ENCODE results near the gene ZNF318.
"Not testable (repeated sequence)": the region's sequence is repeated elsewhere in the genome, so short reads cannot be mapped to it uniquely, and the experiment has no call there.

ZNF318 gene

DNA sequence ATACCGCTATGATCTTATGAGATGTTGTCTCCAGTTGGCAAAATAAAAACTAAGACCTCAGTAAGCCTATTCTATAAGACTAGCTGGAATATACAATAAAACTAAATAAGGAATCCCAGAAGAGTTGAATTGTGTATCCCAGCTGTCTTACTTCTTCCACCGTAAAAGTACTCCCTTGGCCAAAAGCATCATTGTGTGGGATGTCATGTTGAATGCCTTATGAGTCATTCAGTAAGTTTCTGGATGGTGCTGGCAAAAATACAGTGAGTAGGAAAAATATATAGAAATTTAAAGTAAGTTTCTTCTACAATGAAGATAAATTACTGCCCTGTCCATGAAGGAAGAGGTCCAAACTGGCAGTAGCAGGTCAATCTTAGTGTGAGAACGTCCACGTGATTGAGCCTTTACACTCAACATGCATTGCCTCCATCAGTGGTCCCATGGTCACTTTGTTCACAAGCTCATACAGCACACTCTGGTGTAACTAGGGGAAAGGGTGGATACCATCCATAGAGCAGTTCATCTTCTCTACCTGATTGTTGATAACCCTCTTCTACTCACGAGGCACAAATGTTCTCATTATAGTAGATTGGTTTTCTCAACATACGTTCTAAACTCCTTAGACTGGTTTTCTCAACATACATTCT is 13.7 kb upstream of the ZNF318 start:
- DNase-seq (ENCODE audit: low spot score): no peak

- not testable (repeated sequence) for DNase-seq (ENCODE audit: low spot score)
These were observed 11.4 kb upstream of the ZNF318 start for GRCh38 chr6:43380858-43381257.

- no peak for DNase-seq (ENCODE audit: low spot score)
These were observed 9.2 kb upstream of the ZNF318 start for GRCh38 chr6:43378631-43379030.

DNA sequence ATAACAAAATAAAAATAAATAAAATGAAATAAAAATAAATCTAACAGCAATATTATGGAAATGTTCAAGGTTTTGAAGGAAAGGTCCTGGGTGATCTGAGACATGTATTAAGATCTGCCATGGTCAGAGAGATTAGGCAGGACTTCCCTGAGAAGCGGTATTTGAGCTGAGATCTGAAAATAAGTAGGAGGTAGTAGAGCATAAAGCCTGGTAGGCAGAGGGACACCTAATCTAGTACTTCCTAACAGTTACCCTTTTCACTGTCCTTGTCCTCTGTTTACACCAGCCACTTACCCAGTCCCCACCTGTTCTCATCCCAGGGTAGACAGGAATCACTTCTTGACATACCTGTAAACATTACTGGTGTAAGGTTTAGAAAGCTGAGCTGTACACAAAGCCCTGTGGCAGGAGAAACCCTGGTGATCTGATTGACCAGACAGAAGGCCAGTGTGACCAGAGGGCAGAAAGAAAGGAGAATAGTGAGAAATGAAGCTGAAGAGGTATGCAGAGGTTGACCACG is 8.3 kb upstream of the ZNF318 start:
- DNase-seq (ENCODE audit: low spot score): no peak

GRCh38 chr6:43376551-43376981 is 7.1 kb upstream of the ZNF318 start:
- no peak for DNase-seq (ENCODE audit: low spot score)

- no peak for DNase-seq (ENCODE audit: low spot score)
These were observed 6.2 kb upstream of the ZNF318 start for GRCh38 chr6:43375693-43376092.

GRCh38 chr6:43373252-43373875 is 3.9 kb upstream of the ZNF318 start:
- no peak for DNase-seq (ENCODE audit: low spot score)

DNA sequence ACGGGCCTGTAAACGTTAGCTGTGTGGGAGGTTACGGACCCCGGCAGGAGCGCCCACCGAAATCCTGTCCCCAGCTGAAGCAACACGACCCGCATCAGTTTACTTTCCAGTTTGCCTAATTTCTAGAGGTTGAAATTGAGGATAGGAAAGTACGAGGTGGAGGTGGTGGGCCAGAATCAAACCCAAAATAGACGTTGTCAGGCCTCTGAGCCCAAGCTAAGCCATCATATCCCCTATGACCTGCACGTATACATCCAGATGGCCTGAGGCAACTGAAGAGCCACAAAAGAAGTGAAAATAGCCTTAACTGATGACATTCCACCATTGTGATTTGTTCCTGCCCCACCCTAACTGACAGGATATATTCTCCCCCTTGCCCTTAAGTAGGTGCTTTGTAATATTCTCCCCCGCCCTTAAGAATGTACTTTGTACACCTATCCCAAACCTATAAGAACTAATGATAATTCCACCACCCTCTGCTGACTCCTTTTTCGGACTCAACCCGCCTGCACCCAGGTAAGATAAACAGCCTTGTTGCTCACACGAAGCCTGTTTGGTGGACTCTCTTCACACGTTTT is 645 bp upstream of the ZNF318 start:
- DNase-seq (ENCODE audit: low spot score): not testable (repeated sequence)

DNA sequence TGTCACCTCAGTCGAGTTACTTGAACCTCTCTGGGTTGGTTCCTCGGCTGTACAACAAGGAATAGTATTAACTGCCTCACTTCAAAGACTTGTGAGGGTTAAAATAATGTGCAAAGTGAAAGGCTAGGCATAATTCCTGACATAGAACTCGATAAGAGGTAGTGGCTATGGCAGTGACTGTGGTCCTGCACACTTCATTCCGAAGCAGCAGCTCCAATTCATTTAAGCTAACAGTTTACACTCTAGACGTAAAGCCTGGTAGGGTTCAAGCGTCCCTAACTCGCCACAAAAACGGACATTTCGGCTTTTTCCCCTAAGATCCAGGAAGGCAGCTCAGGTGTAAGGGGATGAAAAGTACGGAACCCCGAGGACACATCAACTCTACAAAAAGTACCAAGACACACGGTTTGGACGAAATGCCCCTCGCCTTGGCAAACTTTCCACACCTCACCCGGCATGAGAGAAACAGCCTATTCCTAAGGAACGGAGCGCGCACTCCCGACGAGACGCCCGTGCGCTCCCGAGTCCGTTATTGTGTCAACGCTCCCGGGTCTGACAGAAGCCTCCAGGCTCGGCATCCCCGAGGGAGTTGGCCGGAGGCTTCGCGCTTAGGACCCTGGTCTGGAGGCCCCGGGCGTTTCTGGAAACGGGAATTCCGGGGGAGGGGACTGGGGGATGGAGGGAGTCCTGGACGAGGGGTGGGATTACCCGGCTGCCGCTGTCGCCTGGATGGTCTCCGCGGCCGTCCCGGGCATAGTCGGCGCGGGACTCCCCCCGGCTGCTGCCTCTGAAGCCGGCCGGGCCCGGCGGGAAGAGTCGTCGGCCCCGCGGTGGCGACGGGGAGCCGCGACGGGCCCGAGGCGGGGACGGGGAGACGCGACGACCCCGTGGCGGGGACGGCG is 937 bp downstream of the ZNF318 start:
- DNase-seq (ENCODE audit: low spot score): peak; percentile 41

- DNase-seq (ENCODE audit: low spot score): peak; percentile 32
These were observed 2.0 kb downstream of the ZNF318 start for GRCh38 chr6:43367245-43367984.

DNA sequence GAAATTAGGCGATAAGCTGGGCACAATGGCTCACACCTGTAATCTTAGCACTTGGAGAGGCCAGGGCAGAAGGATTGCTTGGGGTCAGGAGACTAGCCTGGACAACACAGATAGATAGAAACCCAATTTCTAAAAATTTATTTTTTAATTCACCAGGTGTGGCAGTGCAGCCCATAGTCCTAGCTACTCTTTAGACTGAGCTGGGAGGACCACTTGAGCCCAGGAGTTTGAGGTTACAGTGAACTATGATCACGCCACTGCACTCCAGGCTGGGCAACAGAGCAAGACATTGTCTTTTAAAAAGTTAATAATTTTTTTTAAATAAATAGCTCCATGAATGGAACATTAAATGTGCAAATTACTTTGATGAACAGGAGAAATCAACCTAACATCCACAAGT is 8.2 kb downstream of the ZNF318 start:
- DNase-seq (ENCODE audit: low spot score): no peak

DNA sequence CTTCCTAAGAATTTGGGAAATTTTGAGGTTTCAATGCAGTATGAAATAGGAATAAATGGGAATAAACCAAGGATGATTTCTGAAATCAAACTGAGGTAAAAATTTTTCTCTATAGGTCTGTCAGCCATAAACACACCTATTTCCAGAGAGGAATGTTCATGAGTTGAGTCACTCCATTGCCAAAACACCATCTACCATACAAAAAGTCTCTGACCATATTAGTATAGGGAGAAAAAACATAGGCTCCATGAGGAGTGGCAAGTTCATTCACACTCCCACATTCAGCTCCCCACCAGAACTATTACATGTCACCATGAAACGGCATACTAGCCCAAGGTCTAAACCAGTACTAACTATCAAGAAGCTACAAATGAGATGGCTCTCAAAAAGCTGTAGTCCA is 9.6 kb downstream of the ZNF318 start:
- no peak for DNase-seq (ENCODE audit: low spot score)

- no peak for DNase-seq (ENCODE audit: low spot score)
These were observed 10.1 kb downstream of the ZNF318 start for GRCh38 chr6:43359381-43359780.

DNA sequence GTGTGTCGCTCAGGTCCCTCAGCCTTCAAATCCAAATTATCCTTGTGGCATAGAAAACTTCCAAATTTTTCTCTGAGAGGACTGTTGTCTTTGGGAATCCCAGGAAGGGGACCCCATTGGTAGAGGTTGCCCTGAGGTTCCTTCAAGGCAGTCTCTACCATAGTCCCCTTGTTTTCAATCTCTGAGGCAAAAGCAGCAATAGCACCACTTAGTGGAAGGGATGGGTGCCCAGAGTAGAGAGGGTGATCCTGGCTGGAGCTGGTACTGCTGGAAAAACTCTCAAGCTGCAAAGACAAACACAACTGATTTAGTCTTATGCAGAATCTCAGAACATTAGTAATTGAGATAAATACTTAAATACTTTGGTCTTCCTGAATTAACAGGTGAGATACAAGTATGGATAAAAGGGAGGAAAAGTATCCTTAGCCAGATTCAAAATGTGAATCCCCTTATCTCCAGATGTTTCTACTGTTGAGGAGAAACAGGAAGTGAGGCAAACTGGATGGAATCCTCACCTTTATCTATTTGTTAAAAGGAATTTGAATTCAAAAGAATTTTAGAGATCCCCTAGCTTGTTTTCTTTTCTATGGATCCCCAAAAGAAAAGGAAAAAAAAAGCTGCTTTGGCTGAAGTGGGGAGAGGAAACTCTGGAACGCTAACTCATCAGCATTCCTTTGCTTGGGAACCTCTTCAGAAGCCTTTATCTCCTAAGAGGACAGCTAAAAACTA is 13.4 kb downstream of the ZNF318 start:
- DNase-seq (ENCODE audit: low spot score): no peak

- DNase-seq (ENCODE audit: low spot score): not testable (repeated sequence)
These were observed 17.5 kb downstream of the ZNF318 start for GRCh38 chr6:43351951-43352350.

- DNase-seq (ENCODE audit: low spot score): no peak
These were observed 22.0 kb downstream of the ZNF318 start for GRCh38 chr6:43347444-43347843.

DNA sequence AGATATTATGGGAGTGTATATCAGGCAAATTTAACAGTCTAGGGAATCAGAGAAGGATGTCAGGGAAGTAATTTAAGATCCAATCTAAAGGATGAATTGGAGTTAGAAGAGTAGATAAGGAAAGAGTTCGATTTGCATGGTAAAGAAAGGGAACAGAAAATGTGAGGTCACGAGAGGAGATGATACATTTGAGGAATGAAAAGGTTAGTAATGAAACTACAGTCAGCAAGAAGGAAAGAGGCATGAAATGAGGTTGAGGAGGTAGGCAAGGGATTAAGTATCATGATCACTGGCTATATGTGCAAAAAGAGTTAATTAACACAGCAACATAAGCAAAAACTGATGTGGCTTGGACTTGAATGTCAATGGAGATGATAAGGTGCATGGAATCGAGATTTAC is 22.4 kb downstream of the ZNF318 start:
- no peak for DNase-seq (ENCODE audit: low spot score)

DNA sequence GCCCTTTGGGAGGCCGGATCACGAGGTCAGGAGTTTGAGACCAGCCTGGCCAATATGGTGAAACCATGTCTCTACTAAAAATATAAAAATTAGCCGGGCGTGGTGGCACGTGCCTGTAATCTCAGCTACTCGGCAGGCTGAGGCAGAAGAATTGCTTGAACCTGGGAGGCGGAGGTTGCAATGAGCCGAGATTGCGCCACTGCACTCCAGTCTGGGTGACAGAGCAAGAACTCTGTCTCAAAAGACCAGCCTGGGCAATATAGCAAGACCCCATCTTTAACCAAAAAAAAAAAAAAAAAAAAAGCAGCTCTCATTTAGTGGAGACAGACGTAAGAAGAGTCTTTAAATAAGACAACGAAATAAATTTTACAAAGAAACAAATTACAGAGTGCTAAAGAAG is 23.2 kb downstream of the ZNF318 start:
- DNase-seq (ENCODE audit: low spot score): not testable (repeated sequence)

GRCh38 chr6:43339168-43339567 is 30.3 kb downstream of the ZNF318 start:
- no peak for DNase-seq (ENCODE audit: low spot score)

DNA sequence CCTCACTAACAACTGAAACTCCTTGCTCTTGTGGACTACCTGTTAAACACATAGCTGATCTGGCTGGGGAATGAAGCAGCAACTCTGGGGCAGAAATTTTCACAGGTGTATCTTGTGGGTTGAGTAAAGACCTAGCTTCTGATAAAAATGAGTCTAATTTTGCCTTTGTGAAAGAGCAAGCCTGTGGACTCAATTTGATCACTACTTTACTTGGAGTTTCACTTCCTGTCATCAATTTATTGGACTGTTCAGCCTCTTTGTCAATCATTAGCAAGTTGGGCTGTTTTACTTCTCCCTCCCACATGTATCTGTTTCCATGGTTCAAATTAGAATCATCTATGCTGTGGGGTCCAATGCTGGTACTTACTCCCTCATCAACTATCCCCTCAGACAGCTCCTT is 31.2 kb downstream of the ZNF318 start:
- DNase-seq (ENCODE audit: low spot score): no peak

DNA sequence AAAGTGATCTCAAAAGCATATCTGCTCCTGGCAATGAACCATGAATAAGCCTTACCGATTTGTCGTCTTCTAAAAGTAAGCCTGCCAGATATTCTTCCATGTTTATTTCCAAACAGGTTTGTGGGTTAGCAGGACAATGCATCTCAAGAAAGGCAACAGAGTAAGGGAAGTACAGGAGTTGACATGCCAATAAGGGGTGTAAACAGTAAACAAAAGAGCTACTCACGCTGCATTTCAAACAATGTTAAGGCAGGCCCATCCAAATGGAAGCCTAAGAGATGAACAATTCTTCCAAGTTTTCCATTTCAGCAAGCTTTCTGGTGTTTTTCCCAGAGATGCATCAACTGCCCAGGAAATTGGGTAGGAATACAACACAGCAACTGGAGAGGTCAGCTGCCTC is 33.1 kb downstream of the ZNF318 start:
- DNase-seq (ENCODE audit: low spot score): no peak

Data from NAMALWA (cell line).